MCF 10A (cell line): ENCODE data around the gene L3MBTL4. TPM values are rescaled to one million over a fixed set of nuclear protein-coding genes. Genes with fewer than 3 reads are reported as not detected.

Experiments
- BruUV-seq: library from RNA; stranded (reverse); fragments of 400-500 nt; replicated peaks from 2 replicates; lab custom pipeline; 2021; lab: Mats Ljungman, UMichigan
- CTCF ChIA-PET: fragments of 300-600 bp; sonication (Branson Sonifier 250); formaldehyde crosslinking; extraction: SDS; loops from one replicate; lab custom pipeline; 2021; ENCODE audit warnings: antibody characterized with exemption, inconsistent platforms; lab: Yijun Ruan, JAX
- POLR2A ChIA-PET: fragments of 300-600, 350-650 bp; sonication (Branson Sonifier 250); formaldehyde crosslinking; extraction: SDS; loops from one replicate; lab custom pipeline; 2020; ENCODE audit warnings: antibody characterized with exemption, inconsistent platforms; lab: Yijun Ruan, JAX
- DNase-seq: peaks from one replicate; pipeline ENCODE4 v3.0.0-alpha.2; 2018; ENCODE audit not compliant: unreplicated experiment
- H3K27ac Mint-ChIP-seq: one replicate; pipeline ENCODE4 v1.8.0; 2022; ENCODE audit warnings: mild to moderate bottlenecking, low read depth, mixed read lengths; ENCODE audit not compliant: unreplicated experiment
- H3K27me3 Mint-ChIP-seq: one replicate; pipeline ENCODE4 v1.8.0; 2022; ENCODE audit warnings: mixed read lengths; ENCODE audit not compliant: insufficient read depth, unreplicated experiment
- H3K36me3 Mint-ChIP-seq: one replicate; pipeline ENCODE4 v1.8.0; 2022; ENCODE audit warnings: mild to moderate bottlenecking, moderate library complexity, mixed read lengths; ENCODE audit not compliant: insufficient read depth, unreplicated experiment
- H3K4me1 Mint-ChIP-seq: one replicate; pipeline ENCODE4 v1.8.0; 2022; ENCODE audit warnings: mixed read lengths; ENCODE audit not compliant: insufficient read depth, unreplicated experiment
- H3K4me3 Mint-ChIP-seq: one replicate; pipeline ENCODE4 v1.8.0; 2022; ENCODE audit warnings: mild to moderate bottlenecking, moderate library complexity, mixed read lengths; ENCODE audit not compliant: unreplicated experiment
- H3K9me3 Mint-ChIP-seq: one replicate; pipeline ENCODE4 v1.8.0; 2022; ENCODE audit warnings: mixed read lengths; ENCODE audit not compliant: unreplicated experiment
- CTCF ChIP-seq: fragments of 200-600 bp; IDR thresholded peaks from one replicate; pipeline ENCODE4 v1.8.0; 2022; ENCODE audit warnings: antibody characterized with exemption, mild to moderate bottlenecking; ENCODE audit not compliant: unreplicated experiment
- intact Hi-C: fragments of 100-400 bp; cut with micrococcal nuclease; formaldehyde crosslinking; loops from 2 replicates; pipeline ENCODE4 v1.14.1; 2022
- total RNA-seq: library from RNA; stranded (reverse); gene quantifications from 2 replicates; pipeline ENCODE4 v1.2.3, GENCODE V29; 2022

The L3MBTL4 gene
- total RNA-seq, 1 experiment from 2014 or later: not detected

GRCh38 chr18:6315517-6316331 is 99.0 kb downstream of the L3MBTL4 start:
- Mint-ChIP-seq H3K9me3 (no peaks in the 10 kb centered on the region), H3K27ac (no peak overlapping the region), H3K4me3 (no peak overlapping the region), H3K36me3 (no peaks in the 10 kb centered on the region), H3K27me3 (peaks cover 15% of the 10 kb centered on the region), H3K4me1 (no peaks in the 10 kb centered on the region)
- no peak for DNase-seq
- BruUV-seq: no TSS peak
- intact Hi-C loops: no loop called here
- POLR2A ChIA-PET: no interaction called here
- no peak for TF ChIP-seq CTCF
- CTCF ChIA-PET: no interaction called here

GRCh38 chr18:6313415-6313814 is 101.3 kb downstream of the L3MBTL4 start:
- ChIA-PET CTCF (no interaction called here), POLR2A (no interaction called here)
- H3K9me3 Mint-ChIP-seq: no peaks in the 10 kb centered on the region
- H3K4me1 Mint-ChIP-seq: no peaks in the 10 kb centered on the region
- no peak overlapping the region for H3K27ac Mint-ChIP-seq
- H3K36me3 Mint-ChIP-seq: no peaks in the 10 kb centered on the region
- H3K27me3 Mint-ChIP-seq: peaks cover 15% of the 10 kb centered on the region
- TF ChIP-seq CTCF: no peak
- intact Hi-C loops: no loop called here
- no TSS peak for BruUV-seq
- no peak for DNase-seq
- H3K4me3 Mint-ChIP-seq: no peak overlapping the region

- Mint-ChIP-seq H3K36me3 (no peaks in the 10 kb centered on the region), H3K27me3 (peaks cover 15% of the 10 kb centered on the region), H3K27ac (no peak overlapping the region), H3K9me3 (no peaks in the 10 kb centered on the region), H3K4me1 (no peaks in the 10 kb centered on the region), H3K4me3 (no peak overlapping the region)
- no peak for DNase-seq
- no TSS peak for BruUV-seq
- intact Hi-C loops: no loop called here
- ChIA-PET CTCF (interaction anchor here (0.6 to 1.4 kb wide), 2 partner anchors 432 to 866 kb away, joined by 3 read pairs; no protein-coding TSS in a partner anchor), POLR2A (interaction anchor here (0.6 kb wide), 1 partner anchor 465 kb away, joined by 4 read pairs; no protein-coding TSS in a partner anchor)
- no peak for TF ChIP-seq CTCF
These were observed 103.1 kb downstream of the L3MBTL4 start for GRCh38 chr18:6311456-6312215.

- no TSS peak for BruUV-seq
- Mint-ChIP-seq H3K9me3 (no peaks in the 10 kb centered on the region), H3K4me3 (no peak overlapping the region), H3K27ac (no peak overlapping the region), H3K27me3 (peaks cover 15% of the 10 kb centered on the region), H3K4me1 (no peaks in the 10 kb centered on the region), H3K36me3 (no peaks in the 10 kb centered on the region)
- intact Hi-C loops: no loop called here
- DNase-seq: no peak
- POLR2A ChIA-PET: no interaction called here
- CTCF ChIA-PET: no interaction called here
- no peak for TF ChIP-seq CTCF
These were observed 104.0 kb downstream of the L3MBTL4 start for GRCh38 chr18:6310714-6311113.
